Measurements from ENCODE around the gene WSB1.

Gene WSB1

GRCh38 chr17:27318633-27319032 lies 24.7 kb downstream of the WSB1 start:
- TF ChIP-seq, protein P1, sequence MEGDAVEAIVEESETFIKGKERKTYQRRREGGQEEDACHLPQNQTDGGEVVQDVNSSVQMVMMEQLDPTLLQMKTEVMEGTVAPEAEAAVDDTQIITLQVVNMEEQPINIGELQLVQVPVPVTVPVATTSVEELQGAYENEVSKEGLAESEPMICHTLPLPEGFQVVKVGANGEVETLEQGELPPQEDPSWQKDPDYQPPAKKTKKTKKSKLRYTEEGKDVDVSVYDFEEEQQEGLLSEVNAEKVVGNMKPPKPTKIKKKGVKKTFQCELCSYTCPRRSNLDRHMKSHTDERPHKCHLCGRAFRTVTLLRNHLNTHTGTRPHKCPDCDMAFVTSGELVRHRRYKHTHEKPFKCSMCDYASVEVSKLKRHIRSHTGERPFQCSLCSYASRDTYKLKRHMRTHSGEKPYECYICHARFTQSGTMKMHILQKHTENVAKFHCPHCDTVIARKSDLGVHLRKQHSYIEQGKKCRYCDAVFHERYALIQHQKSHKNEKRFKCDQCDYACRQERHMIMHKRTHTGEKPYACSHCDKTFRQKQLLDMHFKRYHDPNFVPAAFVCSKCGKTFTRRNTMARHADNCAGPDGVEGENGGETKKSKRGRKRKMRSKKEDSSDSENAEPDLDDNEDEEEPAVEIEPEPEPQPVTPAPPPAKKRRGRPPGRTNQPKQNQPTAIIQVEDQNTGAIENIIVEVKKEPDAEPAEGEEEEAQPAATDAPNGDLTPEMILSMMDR (IDR thresholded peaks at IDR 0.05; ENCODE audit: insufficient read depth, low read length, missing control alignments) = no peak
- H3K4me3 ChIP-seq (ENCODE audit: low read depth, low read length) = no peak overlapping the region
- ChIA-PET POLR2A (interaction anchor here (1.5 to 2.9 kb wide), 2 partner anchors 22 to 24 kb away, joined by 5 to 12 read pairs; partner anchors contain the start of gene WSB1), CTCF (interaction anchor here (0.8 to 2.0 kb wide), 7 partner anchors 15 to 285 kb away, joined by 3 to 6 read pairs (median 3); no protein-coding TSS in a partner anchor)
- no peak for DNase-seq (ENCODE audit: low read depth, low spot score)

- ChIA-PET CTCF (interaction anchor here (0.9 to 2.4 kb wide), 7 partner anchors 13 to 331 kb away, joined by 3 to 17 read pairs (median 5); no protein-coding TSS in a partner anchor), POLR2A (interaction anchor here (1.5 to 2.9 kb wide), 2 partner anchors 24 to 25 kb away, joined by 5 to 12 read pairs; partner anchors contain the start of gene WSB1)
- H3K4me3 ChIP-seq (ENCODE audit: low read depth, low read length) = no peak overlapping the region
- DNase-seq (ENCODE audit: low read depth, low spot score) = no peak
- TF ChIP-seq, protein P1 (IDR thresholded peaks at IDR 0.05; ENCODE audit: insufficient read depth, low read length, missing control alignments) = no peak
These were observed 25.8 kb downstream of the WSB1 start for GRCh38 chr17:27319541-27320221.

- no peak overlapping the region for H3K4me3 ChIP-seq (ENCODE audit: low read depth, low read length)
- TF ChIP-seq, protein P1 (IDR thresholded peaks at IDR 0.05; ENCODE audit: insufficient read depth, low read length, missing control alignments) = no peak
- ChIA-PET CTCF (interaction anchor here (1.2 to 2.4 kb wide), 7 partner anchors 13 to 330 kb away, joined by 4 to 17 read pairs (median 5); no protein-coding TSS in a partner anchor), POLR2A (interaction anchor here (1.5 to 2.9 kb wide), 2 partner anchors 24 to 26 kb away, joined by 5 to 12 read pairs; partner anchors contain the start of gene WSB1)
- no peak for DNase-seq (ENCODE audit: low read depth, low spot score)
These were observed 26.3 kb downstream of the WSB1 start for GRCh38 chr17:27320222-27320560.

DNA sequence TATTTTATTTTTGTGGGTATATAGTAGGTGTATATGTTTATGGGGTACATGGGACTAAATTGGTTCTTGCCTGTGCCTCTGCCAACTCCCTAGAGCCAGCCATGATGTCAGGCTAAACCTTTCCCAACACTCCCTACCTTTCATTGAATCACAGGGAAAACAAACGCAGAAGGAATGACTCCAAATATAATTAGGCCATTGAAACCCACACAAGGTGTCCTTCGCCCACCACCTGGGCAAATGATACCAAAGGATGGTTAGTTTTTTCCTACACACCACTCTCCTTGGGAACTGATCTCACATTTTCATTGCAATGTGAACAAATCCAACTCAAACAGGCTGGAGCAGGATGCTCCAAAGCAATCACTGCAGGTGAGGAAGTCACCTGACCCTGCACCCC lies 27.5 kb downstream of the WSB1 start:
- H3K4me3 ChIP-seq (ENCODE audit: low read depth, low read length) = no peak overlapping the region
- ChIA-PET POLR2A (no interaction called here), CTCF (interaction anchor here (1.0 to 2.4 kb wide), 3 partner anchors 14 to 278 kb away, joined by 3 to 17 read pairs (median 4); no protein-coding TSS in a partner anchor)
- TF ChIP-seq, protein P1 (IDR thresholded peaks at IDR 0.05; ENCODE audit: insufficient read depth, low read length, missing control alignments) = no peak
- DNase-seq (ENCODE audit: low read depth, low spot score) = no peak

GRCh38 chr17:27322026-27322425 lies 28.1 kb downstream of the WSB1 start:
- POLR2A ChIA-PET = no interaction called here
- TF ChIP-seq, protein P1 (IDR thresholded peaks at IDR 0.05; ENCODE audit: insufficient read depth, low read length, missing control alignments) = no peak
- CTCF ChIA-PET = interaction anchor here (1.0 kb wide), 1 partner anchor 278 kb away, joined by 3 read pairs; no protein-coding TSS in a partner anchor
- H3K4me3 ChIP-seq (ENCODE audit: low read depth, low read length) = no peak overlapping the region
- no peak for DNase-seq (ENCODE audit: low read depth, low spot score)

All from AG04449 (cell line).